Measurements from ENCODE around the gene MSI2.

DNA sequence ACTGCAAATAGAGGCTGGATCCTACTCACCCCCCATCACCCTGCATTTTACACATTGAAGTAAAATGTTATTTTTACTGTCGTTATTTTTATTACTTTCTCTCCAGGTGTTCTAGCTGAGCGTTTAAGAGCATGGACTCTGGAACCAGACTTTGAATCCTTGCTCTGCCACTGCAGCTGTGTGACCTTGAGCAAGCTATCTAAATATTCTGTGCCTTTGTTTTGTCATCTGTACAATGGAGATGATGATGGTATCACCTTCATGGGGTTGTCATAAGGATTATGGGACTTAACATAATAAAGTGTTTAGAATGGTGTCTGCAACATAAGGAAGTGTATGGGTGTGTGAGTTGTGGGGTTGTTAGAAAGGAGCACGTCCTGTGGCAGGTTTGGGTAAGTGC, 17.8 kb downstream of the MSI2 start:
- no peak for TF ChIP-seq POLR2AphosphoS5 (IDR thresholded peaks at IDR 0.05)
- TF ChIP-seq, protein P1, sequence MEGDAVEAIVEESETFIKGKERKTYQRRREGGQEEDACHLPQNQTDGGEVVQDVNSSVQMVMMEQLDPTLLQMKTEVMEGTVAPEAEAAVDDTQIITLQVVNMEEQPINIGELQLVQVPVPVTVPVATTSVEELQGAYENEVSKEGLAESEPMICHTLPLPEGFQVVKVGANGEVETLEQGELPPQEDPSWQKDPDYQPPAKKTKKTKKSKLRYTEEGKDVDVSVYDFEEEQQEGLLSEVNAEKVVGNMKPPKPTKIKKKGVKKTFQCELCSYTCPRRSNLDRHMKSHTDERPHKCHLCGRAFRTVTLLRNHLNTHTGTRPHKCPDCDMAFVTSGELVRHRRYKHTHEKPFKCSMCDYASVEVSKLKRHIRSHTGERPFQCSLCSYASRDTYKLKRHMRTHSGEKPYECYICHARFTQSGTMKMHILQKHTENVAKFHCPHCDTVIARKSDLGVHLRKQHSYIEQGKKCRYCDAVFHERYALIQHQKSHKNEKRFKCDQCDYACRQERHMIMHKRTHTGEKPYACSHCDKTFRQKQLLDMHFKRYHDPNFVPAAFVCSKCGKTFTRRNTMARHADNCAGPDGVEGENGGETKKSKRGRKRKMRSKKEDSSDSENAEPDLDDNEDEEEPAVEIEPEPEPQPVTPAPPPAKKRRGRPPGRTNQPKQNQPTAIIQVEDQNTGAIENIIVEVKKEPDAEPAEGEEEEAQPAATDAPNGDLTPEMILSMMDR (IDR thresholded peaks at IDR 0.05), result no peak
- TF ChIP-seq EP300 (IDR thresholded peaks at IDR 0.05), result no peak

Data from sigmoid colon (tissue), 4 donors.